Tibial nerve (tissue), 4 donors: ENCODE results near the gene DHRS13. TPM values are rescaled to one million over a fixed set of nuclear protein-coding genes. Genes with fewer than 3 reads are reported as not detected.

Source experiments
- DNase-seq, 2 donors: peaks; one replicate each; pipeline ENCODE4 v3.0.0-alpha.2; 2019; ENCODE audit warnings: low spot score in 2 of 2
- H3K27ac ChIP-seq, 4 donors: fragments of 200-600 bp; sonication (generic) in 3 of 4; one replicate each; pipeline ENCODE4 v1.5.1; 2017 to 2019; ENCODE audit warnings: mild to moderate bottlenecking in 1 of 4
- H3K27me3 ChIP-seq, 2 donors: fragments of 200-600 bp; sonication (generic) in 1 of 2; one replicate each; pipeline versions ENCODE4 v1.5.1 to v1.6.0; 2017 to 2019
- H3K36me3 ChIP-seq, 3 donors: fragments of 200-600 bp; sonication (generic); one replicate each; pipeline ENCODE4 v1.5.1; 2018 to 2019
- H3K4me1 ChIP-seq, 4 donors: fragments of 200-600 bp; sonication (generic) in 3 of 4; one replicate each; pipeline ENCODE4 v1.5.1; 2017 to 2019
- H3K4me3 ChIP-seq, 4 donors: fragments of 200-600 bp; sonication (generic) in 3 of 4; one replicate each; pipeline ENCODE4 v1.5.1; 2017 to 2019; ENCODE audit warnings: mild to moderate bottlenecking in 1 of 4, moderate library complexity in 1 of 4
- H3K9me3 ChIP-seq, 4 donors: fragments of 200-600 bp; sonication (generic) in 3 of 4; one replicate each; pipeline ENCODE4 v1.5.1; 2017 to 2019
- EP300 ChIP-seq, 2 donors: sonication (generic); formaldehyde crosslinking; IDR thresholded peaks; one replicate each; pipeline ENCODE4 v1.6.1; 2017; ENCODE audit warnings: antibody characterized with exemption in 2 of 2, mild to moderate bottlenecking in 1 of 2
- POLR2A ChIP-seq, 2 donors: fragments of 450-650 bp; IDR thresholded peaks; one replicate each; pipeline ENCODE4 v1.6.1; 2017; ENCODE audit warnings: antibody characterized with exemption in 2 of 2, mild to moderate bottlenecking in 2 of 2, moderate library complexity in 2 of 2
- WGBS, 2 donors: methylation state at CpG; one replicate each; pipeline ENCODE4 v1.1.5; 2018; 5-methylcytosine and 5-hydroxymethylcytosine counted together
- total RNA-seq, 4 donors: library from RNA; depleted of rRNA; stranded (reverse); fragments of >200 nt; gene quantifications; one replicate each; pipeline ENCODE4 v1.1.0, GENCODE V29; 2016
- TF ChIP-seq, protein P1 (sequence below), 5 experiments: fragments of 200-600 bp in 3 of 5; fragments of 450-650 bp in 2 of 5; sonication (generic) in 3 of 5; IDR thresholded peaks; one replicate each; pipeline ENCODE4 v1.5.1; 2016 to 2019; ENCODE audit warnings: antibody characterized with exemption in 5 of 5, mild to moderate bottlenecking in 3 of 5, moderate library complexity in 2 of 5

DHRS13 gene
- total RNA-seq, 4 donors from 2014 or later, result 2.4 to 21.9 (median 8.8) TPM

DNA sequence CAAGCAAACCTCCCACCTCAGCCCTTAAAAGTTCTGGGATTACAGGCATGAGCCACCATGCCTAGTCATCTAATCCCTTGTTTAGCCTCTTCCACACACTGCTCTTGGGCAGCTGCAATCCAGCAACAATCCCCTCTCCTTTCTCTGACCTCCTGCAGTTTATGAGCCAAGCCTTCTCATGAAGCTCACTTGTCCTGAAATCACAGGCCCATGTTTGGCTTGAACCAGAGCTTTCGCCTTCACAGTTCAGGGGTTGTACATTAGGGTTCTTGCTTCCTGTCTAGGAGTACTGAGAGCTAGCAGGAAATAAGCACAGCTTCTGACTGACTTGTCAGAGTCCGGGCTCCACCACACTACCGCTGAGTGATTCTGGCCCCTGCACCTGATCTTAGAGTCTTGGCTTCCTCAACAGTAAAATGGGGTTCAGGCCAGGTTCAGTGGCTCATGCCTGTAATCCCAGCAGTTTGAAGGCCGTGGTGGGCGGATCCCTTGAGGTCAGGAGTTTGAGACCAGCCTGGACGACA lies 31.8 kb downstream of the DHRS13 start:
- DNase-seq, result no peak
- WGBS, 2 donors, result 71 to 82% methylated on average over 6 of the region's 6 CpGs

DNA sequence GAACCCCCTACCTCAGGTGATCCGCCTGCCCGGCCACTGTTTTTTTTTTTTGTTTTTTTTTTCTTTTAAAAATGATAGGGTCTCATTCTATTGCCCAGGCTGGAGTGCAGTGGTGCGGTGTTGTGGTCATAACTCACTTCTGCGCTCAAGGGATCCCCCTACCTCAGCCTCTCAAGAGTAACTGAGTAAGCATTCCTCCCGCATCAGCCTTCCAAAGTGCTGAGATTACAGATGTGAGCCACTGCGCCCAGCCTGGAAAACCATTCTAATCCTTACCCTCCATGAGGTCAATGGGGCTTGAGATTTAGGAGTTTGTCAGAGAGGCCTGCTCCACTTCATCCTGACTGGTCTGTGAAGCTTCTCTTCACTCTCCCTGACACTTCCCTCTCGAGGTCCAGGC lies 35.6 kb downstream of the DHRS13 start:
- Histone ChIP-seq H3K9me3 (no peaks in the 10 kb centered on the region), H3K36me3 (no peaks in the 10 kb centered on the region), H3K27ac (no peak overlapping the region), H3K27me3 (no peaks in the 10 kb centered on the region), H3K4me1 (no peaks in the 10 kb centered on the region), H3K4me3 (no peak overlapping the region)
- TF ChIP-seq, protein P1, sequence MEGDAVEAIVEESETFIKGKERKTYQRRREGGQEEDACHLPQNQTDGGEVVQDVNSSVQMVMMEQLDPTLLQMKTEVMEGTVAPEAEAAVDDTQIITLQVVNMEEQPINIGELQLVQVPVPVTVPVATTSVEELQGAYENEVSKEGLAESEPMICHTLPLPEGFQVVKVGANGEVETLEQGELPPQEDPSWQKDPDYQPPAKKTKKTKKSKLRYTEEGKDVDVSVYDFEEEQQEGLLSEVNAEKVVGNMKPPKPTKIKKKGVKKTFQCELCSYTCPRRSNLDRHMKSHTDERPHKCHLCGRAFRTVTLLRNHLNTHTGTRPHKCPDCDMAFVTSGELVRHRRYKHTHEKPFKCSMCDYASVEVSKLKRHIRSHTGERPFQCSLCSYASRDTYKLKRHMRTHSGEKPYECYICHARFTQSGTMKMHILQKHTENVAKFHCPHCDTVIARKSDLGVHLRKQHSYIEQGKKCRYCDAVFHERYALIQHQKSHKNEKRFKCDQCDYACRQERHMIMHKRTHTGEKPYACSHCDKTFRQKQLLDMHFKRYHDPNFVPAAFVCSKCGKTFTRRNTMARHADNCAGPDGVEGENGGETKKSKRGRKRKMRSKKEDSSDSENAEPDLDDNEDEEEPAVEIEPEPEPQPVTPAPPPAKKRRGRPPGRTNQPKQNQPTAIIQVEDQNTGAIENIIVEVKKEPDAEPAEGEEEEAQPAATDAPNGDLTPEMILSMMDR (IDR thresholded peaks at IDR 0.05), result no peak
- DNase-seq, result no peak
- WGBS, 2 donors, result 87 to 89% methylated on average over 7 of the region's 7 CpGs

More for the DNA sequence above, 31.8 kb downstream of the DHRS13 start:
- Histone ChIP-seq H3K9me3 (no peaks in the 10 kb centered on the region), H3K4me1 (no peaks in the 10 kb centered on the region), H3K4me3 (no peak overlapping the region), H3K27me3 (no peaks in the 10 kb centered on the region), H3K27ac (peak overlapping the region in 1 of 4 donors; percentile 26), H3K36me3 (no peaks in the 10 kb centered on the region)
- no peak for TF ChIP-seq EP300 (IDR thresholded peaks at IDR 0.05)
- TF ChIP-seq POLR2A (IDR thresholded peaks at IDR 0.05), result no peak
- TF ChIP-seq, protein P1 (IDR thresholded peaks at IDR 0.05), result no peak

DNA sequence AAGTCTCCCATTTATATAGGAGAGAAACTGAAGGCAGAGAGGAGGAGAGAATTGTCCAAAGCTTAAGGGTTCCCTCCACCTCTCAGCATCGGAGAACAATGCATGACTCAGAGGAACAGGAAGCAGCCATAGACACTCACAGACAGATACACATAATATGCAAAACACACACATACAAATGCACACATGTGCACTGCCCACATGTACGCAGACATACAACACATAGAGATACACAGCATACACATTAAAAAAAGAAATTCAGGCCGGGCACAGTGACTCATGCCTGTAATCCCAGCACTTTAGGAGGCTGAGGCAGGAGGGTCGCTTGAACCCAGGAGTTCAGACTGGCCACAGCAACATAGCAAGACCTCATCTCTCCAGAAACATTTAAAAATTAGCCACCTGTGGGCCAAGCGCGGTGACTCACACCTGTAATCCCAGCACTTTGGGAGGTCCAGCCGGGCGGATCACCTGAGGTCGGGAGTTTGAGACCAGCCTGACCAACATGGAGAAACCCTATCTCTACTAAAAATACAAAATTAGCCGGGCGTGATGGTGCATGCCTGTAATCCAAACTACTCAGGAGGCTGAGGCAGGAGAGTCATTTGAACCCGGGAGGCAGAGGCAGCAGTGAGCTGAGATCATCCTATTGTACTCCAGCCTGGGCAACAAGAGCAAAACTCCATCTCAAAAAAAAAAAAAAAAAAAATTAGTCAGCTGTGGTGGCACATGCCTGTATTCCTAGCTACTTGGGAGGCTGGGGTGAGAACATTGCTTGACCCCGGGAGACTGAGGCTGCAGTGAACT lies 36.7 kb downstream of the DHRS13 start:
- Histone ChIP-seq H3K4me3 (no peak overlapping the region), H3K9me3 (no peaks in the 10 kb centered on the region), H3K27ac (no peak overlapping the region), H3K36me3 (peaks cover 0 to 9% (median 0%) of the 10 kb centered on the region in 3 donors), H3K27me3 (no peaks in the 10 kb centered on the region), H3K4me1 (no peaks in the 10 kb centered on the region)
- TF ChIP-seq POLR2A (IDR thresholded peaks at IDR 0.05), result no peak
- TF ChIP-seq, protein P1 (IDR thresholded peaks at IDR 0.05), result no peak
- TF ChIP-seq EP300 (IDR thresholded peaks at IDR 0.05), result no peak
- no peak for DNase-seq
- WGBS, 2 donors, result 86% methylated on average over 13 of the region's 13 CpGs

DNA sequence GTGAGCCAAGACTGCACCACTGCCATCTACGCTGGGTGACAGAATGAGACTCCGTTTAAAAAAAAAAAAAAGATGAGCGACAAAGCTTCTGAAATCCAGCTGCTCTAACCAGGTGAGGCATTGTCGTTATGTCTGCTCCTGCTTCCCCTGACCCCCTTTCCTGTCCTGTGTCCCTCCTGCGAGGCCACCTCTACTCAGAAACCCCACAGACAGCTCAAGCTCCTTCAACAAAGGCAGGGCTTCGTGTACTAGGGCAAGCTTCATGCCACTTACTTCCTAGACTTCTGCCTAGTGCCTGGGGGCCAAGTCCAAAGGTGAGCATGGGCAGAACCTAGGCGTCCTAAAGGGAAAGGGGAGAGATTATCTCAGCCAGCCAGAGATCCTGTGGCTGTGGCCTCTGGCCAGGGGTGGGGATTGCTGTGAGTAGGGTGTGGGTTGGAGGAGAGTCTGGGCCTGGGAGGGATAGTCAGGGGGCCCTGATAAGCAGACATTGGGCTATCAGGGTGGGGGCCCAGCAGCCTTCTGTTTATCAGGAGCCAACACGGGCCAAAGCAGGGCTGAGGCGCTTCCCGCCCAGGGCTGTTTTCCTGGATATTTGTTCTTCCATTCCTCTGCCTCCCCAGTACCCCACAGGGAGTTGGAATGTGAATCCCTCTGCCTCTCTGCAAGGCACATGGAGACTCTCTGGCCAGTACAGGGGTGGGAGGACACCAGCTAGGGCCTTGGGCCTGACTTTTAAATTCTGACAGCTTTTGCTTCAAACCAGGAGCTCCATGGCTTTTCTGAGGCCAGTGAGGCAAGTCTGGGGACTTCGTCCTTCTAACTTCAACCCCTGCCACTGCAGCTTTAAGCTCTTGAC lies 37.7 kb downstream of the DHRS13 start:
- peak overlapping the region in 1 of 4 donors; percentile 44 for H3K27ac ChIP-seq
- H3K9me3 ChIP-seq, result no peaks in the 10 kb centered on the region
- TF ChIP-seq, protein P1 (IDR thresholded peaks at IDR 0.05), result no peak
- no peak for TF ChIP-seq POLR2A (IDR thresholded peaks at IDR 0.05)
- TF ChIP-seq EP300 (IDR thresholded peaks at IDR 0.05), result no peak
- no peak for DNase-seq
- H3K4me3 ChIP-seq, result no peak overlapping the region
- peaks cover 0 to 18% (median 0%) of the 10 kb centered on the region in 3 donors for H3K36me3 ChIP-seq
- no peaks in the 10 kb centered on the region for H3K4me1 ChIP-seq
- H3K27me3 ChIP-seq, result no peaks in the 10 kb centered on the region
- WGBS, 2 donors, result 77 to 81% methylated on average over 11 of the region's 11 CpGs
